HG02610 (cell line): Measurements from ENCODE around the gene MOCS1.

Experiments used
- ATAC-seq: cut with Tn5 transposase; IDR thresholded peaks from one replicate; pipeline ENCODE4 v1.9.1; 2021; ENCODE audit warnings: mild to moderate bottlenecking, moderate library complexity; ENCODE audit not compliant: unreplicated experiment

MOCS1 gene

GRCh38 chr6:39881851-39882530 is 52.3 kb downstream of the MOCS1 start:
- ATAC-seq = no peak

GRCh38 chr6:39880594-39880993 is 53.7 kb downstream of the MOCS1 start:
- no peak for ATAC-seq

- ATAC-seq = no peak
Observed at GRCh38 chr6:39879535-39879934, 54.7 kb downstream of the MOCS1 start.

DNA sequence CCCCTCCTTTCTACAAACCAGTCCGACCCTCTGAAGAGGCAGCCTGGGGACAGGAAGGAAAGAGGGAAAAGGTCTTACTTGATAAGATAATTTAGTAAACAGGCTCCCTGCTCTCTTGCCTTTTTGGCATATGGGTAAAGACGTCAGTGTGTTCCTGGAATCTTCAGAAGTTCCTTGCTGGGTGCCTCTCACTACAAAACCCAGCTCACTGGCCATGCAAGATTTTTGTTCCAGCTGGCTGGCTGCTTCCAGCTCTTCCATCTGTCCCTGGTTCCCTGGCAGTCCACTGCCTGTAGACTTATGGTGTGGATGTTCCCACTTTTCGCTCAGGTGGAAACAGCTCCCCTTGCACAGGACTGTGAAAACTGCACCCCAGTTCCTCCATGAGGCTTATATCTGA is 57.4 kb downstream of the MOCS1 start:
- ATAC-seq = no peak

GRCh38 chr6:39876111-39876510 is 58.2 kb downstream of the MOCS1 start:
- ATAC-seq = no peak

DNA sequence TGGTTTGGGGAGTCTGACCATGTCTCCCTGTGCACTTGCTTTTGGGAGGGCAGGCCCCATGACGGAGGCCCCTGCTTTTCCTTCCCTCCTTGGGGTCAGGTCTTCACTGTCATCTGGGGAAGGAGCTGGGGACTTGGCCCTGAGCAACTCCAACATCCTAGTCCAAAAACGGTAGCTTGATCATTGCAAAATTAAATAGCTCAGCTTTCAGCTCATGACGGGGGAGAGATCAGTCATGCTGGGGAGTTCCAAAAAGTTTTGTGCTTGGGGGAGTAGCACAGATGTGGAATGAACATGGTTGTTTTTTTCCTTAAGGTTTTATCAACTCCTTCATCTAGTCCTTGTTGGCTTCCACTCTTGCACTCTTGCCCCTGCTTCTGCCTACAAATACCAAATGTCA is 60.8 kb downstream of the MOCS1 start:
- no peak for ATAC-seq

GRCh38 chr6:39870950-39871349 is 63.3 kb downstream of the MOCS1 start:
- ATAC-seq = no peak

- no peak for ATAC-seq
Observed at GRCh38 chr6:39867592-39867991, 66.7 kb downstream of the MOCS1 start.

- no peak for ATAC-seq
Observed at GRCh38 chr6:39865011-39865888, 69.0 kb downstream of the MOCS1 start.

GRCh38 chr6:39861663-39862062 is 72.6 kb downstream of the MOCS1 start:
- ATAC-seq = no peak

DNA sequence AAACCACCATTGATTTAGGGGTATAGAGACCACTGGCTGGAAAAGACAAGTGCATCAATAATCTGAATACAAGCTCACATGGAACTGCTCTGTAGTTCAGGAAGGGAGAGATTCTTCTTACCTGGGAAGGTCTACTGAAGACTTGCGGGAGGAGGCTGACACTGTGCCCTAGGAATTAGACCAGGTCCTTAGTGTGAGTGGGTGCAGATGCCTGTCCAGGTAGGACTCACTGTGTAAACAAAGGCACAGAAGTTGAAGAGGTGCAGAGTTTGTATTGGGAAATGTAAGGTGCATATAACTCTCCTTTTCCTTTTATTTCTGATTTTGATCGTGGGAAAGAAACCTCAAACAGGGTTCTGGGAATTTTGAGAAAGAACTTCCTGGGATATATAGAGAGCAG is 75.2 kb downstream of the MOCS1 start:
- no peak for ATAC-seq

DNA sequence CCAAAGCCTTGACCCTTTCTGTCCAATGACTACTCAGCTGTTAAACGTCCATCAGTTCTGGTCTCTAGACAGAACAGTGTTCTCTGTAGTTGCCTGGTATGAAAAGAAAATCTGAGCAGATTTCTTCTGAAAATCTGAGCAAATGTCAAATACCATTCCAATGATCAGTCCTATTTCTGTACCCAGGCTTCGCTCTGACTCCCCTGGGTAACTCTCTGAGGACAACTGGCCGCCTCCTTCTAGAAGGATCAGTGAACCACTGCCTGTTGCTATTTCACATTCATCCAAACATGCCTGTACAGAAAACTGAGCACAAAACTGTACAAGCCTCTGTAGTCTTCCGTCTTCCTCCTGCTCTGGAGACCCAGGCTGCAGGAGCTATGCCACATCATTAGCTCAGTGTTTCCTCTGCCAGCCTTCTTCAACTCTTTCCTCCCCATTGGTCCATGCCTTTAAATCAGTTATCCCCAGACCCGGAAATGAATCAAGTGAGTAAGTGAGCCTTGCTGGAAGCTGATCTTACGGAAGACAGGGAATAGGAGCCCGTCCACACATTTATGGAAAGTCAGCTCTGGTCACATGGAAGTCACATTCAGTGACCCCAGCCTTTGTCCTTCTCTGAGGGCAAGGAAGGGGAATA is 78.8 kb downstream of the MOCS1 start:
- no peak for ATAC-seq
